ENCODE data around the gene NLRC3.

NLRC3 gene

DNA sequence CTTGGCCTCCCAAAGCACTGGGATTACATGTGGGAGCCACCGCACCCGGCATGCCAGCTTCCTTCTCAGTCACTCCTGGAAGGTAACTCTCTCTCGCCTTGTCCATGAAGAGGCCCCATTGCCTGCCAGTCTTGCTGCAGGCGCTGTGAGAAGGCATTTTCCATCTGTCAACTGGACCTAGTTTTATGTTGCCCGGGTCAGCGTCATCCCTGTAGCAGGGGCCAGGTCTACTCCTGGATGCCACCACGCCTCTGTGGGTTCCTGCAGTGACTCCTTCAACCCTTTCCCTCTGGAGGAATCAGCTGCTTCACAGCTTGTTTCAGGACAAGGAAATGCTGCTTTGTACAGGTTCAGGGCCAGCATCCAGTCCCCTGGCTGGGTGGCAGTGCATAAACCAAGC, 2.6 kb upstream of the NLRC3 start:
- no peak for DNase-seq (ENCODE audit: low read depth in 2 of 3, low spot score in 2 of 3)

DNA sequence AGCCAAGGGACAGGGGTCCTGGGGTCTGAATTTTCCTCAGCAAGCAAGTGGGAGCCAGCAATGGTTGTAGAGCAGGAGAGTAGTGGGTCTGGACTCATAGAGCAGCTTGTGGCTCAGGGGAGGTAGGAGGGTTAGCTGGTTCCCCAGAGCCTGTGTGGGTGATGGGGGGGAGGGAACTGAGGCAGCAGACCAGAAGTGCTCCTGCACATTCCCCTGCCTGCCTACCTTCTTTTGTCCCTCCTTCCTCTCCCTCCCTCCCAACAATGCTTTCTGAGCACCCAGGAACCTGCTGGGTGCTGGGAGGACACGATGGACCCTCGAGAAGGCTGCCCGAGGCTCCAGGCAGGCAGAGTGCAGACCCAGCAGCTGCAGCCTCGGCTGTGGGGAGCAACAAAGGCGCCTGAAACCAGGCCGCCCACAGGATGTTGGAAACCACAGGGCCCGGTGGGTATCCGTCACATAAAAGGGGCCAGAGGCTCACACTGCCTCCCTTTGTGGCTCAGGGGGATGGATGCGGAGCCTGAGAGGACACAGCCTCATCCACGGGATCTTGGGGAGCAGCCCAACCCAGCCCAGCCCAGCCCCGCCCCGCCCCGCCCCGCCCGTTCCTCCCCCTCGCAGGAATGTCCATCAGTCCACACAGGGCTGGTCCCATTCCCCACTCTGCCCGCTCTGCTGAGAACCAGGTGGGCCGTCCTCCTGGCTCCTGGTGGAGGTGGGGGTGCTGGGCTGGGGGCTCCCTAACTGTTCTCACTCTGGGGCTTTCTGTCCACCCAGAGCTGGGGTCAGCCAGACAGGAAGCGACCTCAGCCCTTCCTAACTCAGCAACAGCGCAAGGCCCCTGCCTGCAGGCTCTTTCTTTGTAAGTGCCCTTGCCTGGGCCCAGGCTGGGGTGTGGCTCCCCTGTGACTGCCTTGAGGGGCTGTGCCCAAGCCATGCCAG, 1.7 kb upstream of the NLRC3 start:
- peak; percentile 38 to 60 (median 56) for DNase-seq (ENCODE audit: low read depth in 2 of 3, low spot score in 2 of 3)

DNA sequence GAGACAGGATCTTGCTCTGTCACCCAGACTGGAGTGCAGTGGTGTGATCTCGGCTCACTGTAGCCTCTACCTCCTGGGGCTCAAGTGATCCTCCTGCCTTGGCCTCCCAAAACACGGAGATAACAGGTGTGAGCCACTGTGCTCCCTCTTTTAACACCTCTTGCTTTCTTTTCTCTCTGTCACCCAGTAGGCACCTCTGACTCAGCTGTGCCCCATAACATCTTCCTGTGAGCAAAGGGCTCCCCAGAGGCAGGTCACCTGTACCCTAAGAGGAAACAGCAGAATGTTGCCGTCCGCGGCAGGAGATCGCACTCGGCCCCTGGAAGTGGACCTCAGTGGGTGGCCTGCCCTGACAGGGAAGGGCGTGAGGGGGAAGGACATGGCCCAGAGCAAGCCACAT, 918 bp upstream of the NLRC3 start:
- DNase-seq (ENCODE audit: low read depth in 2 of 3, low spot score in 2 of 3), result no peak

- DNase-seq (ENCODE audit: low read depth in 2 of 3, low spot score in 2 of 3), result no peak
Measured at GRCh38 chr16:3576211-3576610, 992 bp downstream of the NLRC3 start.

DNA sequence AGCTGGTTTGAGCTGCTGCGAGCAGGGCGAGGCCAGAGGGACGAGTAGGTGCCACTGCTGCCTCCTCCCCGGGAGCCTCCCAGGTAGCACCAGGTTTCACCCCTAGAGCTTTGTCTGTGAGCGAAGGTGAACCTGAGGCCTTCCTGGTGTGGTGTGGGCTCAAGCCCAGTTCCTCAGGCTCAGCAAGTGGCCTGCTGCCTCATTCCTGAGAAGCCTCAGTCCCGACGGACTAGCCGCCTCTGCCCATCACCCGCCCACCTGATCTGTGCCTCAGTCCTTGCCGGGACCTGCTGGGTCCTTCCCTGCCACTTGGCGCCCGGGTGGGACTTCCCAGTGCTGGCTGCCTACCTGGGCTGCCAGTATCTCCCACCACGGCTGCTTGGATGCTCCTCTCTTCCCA, 1.7 kb downstream of the NLRC3 start:
- no peak for DNase-seq (ENCODE audit: low read depth in 2 of 3, low spot score in 2 of 3)

GRCh38 chr16:3574195-3574594, 3.0 kb downstream of the NLRC3 start:
- no peak for DNase-seq (ENCODE audit: low read depth in 2 of 3, low spot score in 2 of 3)

- DNase-seq (ENCODE audit: low read depth in 2 of 3, low spot score in 2 of 3), result no peak
Measured at GRCh38 chr16:3573146-3573815, 3.9 kb downstream of the NLRC3 start.

GRCh38 chr16:3570420-3571062, 6.7 kb downstream of the NLRC3 start:
- no peak for DNase-seq (ENCODE audit: low read depth in 2 of 3, low spot score in 2 of 3)

GRCh38 chr16:3569851-3570250, 7.4 kb downstream of the NLRC3 start:
- no peak for DNase-seq (ENCODE audit: low read depth in 2 of 3, low spot score in 2 of 3)

DNA sequence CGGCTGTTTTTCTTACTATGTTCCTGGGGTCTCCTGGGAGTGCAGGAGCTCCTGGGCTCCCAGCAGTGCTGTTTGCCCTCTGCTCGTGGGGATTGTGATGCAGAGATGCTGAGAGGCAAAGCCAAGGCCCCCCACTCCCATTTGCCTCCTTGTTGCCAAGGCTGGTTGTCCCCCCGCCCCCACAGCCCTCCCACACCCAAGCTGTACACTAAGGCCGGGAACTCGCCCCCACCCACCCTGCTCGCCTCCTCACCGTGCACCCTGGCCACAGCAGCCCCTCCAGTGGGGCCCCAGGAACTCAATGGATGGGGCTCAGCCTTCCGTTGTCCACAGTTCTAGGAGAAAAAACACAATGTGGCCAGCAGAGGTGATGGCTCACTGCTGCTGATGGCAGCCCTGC, 10.2 kb downstream of the NLRC3 start:
- no peak for DNase-seq (ENCODE audit: low read depth in 2 of 3, low spot score in 2 of 3)

GRCh38 chr16:3564889-3565141, 12.4 kb downstream of the NLRC3 start:
- DNase-seq (ENCODE audit: low read depth in 2 of 3, low spot score in 2 of 3), result no peak

- no peak for DNase-seq (ENCODE audit: low read depth in 2 of 3, low spot score in 2 of 3)
Measured at GRCh38 chr16:3564130-3564888, 12.9 kb downstream of the NLRC3 start.

DNA sequence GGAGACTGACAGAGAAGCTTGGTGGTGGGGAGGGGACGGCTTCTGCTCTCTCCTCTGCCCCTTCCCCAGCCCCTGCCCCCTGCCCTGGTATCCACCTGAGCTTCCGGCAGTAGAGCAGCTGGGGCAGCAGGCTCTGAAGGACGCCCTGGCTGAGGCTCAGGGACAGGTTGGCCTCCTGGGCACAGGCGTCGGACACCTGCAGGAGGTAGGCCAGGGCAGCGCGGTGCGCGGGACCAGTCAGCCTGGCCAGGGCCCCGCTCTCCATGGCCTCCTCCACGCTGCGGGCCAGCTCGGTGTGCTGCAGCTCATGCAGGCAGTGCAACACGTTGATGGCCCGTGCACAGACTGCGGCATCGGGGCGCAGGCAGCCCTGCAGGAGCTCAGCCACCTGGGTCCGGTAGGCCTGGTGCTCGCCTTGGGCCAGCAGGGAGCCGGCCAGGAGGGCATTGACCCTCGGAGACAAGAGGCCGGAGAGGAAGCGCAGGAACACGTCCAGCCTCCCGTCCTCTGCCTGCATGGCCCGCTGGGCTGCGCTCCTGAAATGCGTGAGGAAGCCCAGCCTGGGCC, 14.2 kb downstream of the NLRC3 start:
- DNase-seq (ENCODE audit: low read depth in 2 of 3, low spot score in 2 of 3), result no peak

DNA sequence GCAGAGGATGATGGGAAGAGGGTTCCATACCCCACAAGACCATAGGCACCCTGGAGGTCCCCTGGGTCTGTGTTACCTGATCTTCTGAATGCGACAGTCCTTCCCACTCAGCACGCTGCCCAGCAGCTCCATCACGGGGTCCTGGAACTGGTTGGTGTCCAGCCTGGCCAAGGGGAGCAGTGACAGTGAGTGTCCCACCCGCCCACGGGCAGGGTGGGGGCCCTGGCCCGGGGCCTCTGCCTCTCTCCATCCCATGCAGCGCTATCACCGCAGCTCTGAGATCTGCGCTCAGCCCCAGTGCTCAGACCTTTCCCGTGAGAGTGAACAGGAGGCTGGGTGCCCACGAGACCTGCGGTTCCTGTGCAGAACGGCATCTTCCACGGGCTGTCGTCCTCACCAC, 15.6 kb downstream of the NLRC3 start:
- DNase-seq (ENCODE audit: low read depth in 2 of 3, low spot score in 2 of 3), result no peak

DNA sequence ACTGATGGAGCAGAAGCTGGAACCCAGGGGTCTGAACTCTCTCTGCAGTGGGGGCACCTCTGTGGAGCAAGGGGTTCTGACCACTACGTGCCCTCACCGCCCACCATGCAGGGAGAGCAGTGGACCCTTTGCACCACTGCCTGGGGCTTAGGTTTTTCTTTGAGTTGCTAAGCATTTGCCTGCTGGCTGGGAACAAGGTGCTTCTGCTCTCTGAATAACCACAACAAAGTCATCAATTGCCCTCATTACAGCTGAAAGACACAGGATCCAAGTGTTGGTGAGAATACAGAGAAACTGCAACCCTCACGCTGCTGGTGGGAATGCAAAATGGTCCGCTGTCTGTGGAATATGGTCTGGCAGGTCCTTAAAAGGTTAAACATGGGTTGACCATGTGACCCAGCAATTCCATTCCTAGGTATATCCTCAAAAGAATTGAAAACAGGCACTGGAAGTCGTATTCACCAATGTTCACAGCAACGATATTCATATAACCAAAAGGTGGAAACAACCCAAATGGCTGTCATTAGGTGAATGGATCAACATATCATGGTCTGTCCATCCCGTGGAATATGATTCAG, 22.8 kb downstream of the NLRC3 start:
- DNase-seq (ENCODE audit: low read depth in 2 of 3, low spot score in 2 of 3), result no peak

DNA sequence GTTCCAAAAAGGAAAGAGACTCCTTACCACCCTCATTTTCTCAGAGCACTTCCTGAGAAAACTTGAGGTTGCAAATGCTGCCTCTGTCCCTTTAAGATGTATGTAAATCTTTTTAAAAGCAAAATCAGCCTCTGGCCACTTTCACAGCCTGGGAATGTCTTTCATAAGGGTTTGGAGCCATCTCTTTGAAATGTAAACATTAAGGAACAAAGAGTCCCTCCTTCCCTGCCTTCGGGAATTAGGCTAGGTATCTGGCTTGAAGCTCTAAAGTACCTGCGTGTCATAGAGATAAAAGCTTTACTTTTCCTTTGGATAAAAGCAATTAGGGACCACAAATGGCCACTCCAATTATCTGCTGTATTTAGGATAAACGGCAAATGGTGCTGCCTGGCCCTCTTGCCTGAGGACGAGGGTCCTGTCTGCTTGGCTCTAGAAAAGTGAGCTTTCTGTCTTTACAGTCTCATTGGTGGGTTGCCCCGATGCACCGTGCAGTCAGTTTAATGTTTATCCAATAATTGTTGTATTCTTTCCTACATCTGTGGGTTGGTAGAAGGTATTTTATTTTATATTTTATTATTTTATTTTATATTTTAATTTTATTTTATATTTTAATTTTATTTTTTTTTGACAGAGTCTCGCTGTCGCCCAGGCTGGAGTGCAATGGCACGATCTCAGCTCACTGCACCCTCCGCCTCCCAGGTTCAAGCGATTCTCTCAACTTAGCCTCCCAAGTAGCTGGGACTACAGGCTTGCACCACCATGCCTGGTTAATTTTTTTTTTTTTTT, 23.9 kb downstream of the NLRC3 start:
- no peak for DNase-seq (ENCODE audit: low read depth in 2 of 3, low spot score in 2 of 3)

- DNase-seq (ENCODE audit: low read depth in 2 of 3, low spot score in 2 of 3), result no peak
Measured at GRCh38 chr16:3550851-3551847, 26.1 kb downstream of the NLRC3 start.

- no peak for DNase-seq (ENCODE audit: low read depth in 2 of 3, low spot score in 2 of 3)
Measured at GRCh38 chr16:3549906-3550305, 27.3 kb downstream of the NLRC3 start.

GRCh38 chr16:3548859-3549258, 28.3 kb downstream of the NLRC3 start:
- no peak for DNase-seq (ENCODE audit: low read depth in 2 of 3, low spot score in 2 of 3)

Data from activated CD8-positive, alpha-beta memory T cell treated with anti-CD3 and anti-CD28 coated beads for 48 hours (primary cell).